Ovary (tissue), 3 donors: ENCODE measurements around the gene TRAF1.

ENCODE experiments used
- POLR2A ChIP-seq: fragments of 450-650 bp; IDR thresholded peaks from one replicate; pipeline ENCODE4 v1.6.1; 2017; ENCODE audit warnings: antibody characterized with exemption, mild to moderate bottlenecking, moderate library complexity
- TF ChIP-seq, protein P1 (sequence below), 3 donors: fragments of 450-650 bp in 2 of 3; fragments of 200-600 bp in 1 of 3; IDR thresholded peaks; one replicate each; pipeline versions ENCODE4 v1.5.1 to v1.8.0; 2016 to 2022; ENCODE audit warnings: antibody characterized with exemption in 3 of 3, mild to moderate bottlenecking in 1 of 3
- donor health status: DM: no; HTN: no; CAD: no.

DNA sequence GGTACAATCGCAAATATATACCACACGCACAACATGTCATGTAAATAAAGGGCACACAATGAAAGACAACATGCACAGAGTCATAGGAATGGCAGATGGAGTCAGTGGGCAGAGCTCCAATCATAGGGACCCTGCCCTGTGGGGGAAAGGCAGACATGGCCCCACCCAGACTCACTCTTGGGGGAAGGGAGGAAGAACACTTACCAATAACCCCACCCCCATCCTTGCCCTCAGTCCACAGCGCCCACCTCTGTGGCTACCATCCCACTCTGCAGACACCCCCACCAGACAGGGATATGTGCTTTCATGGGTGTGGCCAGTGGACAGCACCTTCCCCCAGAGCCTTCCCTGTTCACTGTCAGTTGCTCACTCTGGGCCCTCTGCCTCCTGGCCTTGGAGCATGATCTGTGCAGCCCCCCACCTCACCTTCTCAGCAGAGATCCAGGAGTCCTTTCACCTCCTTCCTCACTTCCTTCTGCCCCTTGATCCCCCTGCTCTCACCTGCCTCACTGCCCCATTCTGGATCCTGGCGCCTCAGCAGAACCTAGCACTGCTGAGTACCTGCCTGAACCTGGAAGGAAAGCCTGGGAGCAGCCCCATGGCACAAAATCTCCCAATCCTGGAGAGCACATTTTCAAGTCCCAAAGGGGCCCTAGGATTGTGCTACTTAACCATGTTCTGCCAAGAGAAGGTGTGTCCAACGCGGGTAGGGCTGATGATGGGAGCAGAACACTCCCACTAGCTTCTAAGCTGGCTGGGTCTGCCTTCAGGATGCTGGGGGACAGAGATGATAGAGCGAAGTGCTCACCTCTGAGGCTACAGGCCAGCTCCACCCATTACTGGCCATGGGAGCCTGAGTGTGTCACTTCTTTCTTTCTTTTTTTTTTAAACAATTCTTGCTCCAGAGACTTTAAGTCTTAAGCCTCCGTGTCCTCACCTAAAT is 48.1 kb downstream of the TRAF1 start:
- TF ChIP-seq POLR2A: no peak
- TF ChIP-seq, protein P1, sequence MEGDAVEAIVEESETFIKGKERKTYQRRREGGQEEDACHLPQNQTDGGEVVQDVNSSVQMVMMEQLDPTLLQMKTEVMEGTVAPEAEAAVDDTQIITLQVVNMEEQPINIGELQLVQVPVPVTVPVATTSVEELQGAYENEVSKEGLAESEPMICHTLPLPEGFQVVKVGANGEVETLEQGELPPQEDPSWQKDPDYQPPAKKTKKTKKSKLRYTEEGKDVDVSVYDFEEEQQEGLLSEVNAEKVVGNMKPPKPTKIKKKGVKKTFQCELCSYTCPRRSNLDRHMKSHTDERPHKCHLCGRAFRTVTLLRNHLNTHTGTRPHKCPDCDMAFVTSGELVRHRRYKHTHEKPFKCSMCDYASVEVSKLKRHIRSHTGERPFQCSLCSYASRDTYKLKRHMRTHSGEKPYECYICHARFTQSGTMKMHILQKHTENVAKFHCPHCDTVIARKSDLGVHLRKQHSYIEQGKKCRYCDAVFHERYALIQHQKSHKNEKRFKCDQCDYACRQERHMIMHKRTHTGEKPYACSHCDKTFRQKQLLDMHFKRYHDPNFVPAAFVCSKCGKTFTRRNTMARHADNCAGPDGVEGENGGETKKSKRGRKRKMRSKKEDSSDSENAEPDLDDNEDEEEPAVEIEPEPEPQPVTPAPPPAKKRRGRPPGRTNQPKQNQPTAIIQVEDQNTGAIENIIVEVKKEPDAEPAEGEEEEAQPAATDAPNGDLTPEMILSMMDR (IDR thresholded peaks at IDR 0.05): no peak
